GM21825 (cell line): Measurements from ENCODE around the gene PLA2G4A.

ENCODE experiments used
- ATAC-seq: cut with Tn5 transposase; IDR thresholded peaks from one replicate; pipeline ENCODE4 v1.9.1; 2021; ENCODE audit warnings: mild to moderate bottlenecking, moderate library complexity; ENCODE audit not compliant: unreplicated experiment

Gene PLA2G4A

DNA sequence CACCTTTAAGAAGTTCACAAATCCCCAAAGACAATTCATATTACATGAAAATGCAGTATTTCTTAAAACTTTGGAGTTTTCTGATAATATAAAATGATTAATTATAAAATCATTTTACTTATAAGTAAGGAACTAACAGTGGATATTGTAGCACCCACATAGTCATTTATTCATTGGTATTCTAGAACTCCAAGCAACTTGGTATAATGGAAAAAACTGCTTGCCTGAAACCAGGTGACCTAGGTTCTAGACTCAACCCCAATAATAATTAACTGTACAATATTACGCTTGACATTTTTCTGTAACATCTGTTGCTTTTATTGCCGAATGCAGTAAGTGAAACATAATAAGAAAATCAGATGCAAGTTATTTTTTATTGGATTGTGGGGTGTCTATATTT lies 2.4 kb downstream of the PLA2G4A start:
- ATAC-seq: no peak

- no peak for ATAC-seq
Observed at GRCh38 chr1:186834399-186834958, 5.7 kb downstream of the PLA2G4A start.

GRCh38 chr1:186835448-186835847 lies 6.7 kb downstream of the PLA2G4A start:
- no peak for ATAC-seq

GRCh38 chr1:186837806-186838205 lies 9.1 kb downstream of the PLA2G4A start:
- no peak for ATAC-seq

GRCh38 chr1:186838380-186839040 lies 9.8 kb downstream of the PLA2G4A start:
- ATAC-seq: no peak

GRCh38 chr1:186839041-186839400 lies 10.3 kb downstream of the PLA2G4A start:
- no peak for ATAC-seq

GRCh38 chr1:186841599-186841998 lies 12.8 kb downstream of the PLA2G4A start:
- no peak for ATAC-seq

- no peak for ATAC-seq
Observed at GRCh38 chr1:186842547-186842946, 13.8 kb downstream of the PLA2G4A start.

- ATAC-seq: no peak
Observed at GRCh38 chr1:186843226-186843625, 14.5 kb downstream of the PLA2G4A start.

DNA sequence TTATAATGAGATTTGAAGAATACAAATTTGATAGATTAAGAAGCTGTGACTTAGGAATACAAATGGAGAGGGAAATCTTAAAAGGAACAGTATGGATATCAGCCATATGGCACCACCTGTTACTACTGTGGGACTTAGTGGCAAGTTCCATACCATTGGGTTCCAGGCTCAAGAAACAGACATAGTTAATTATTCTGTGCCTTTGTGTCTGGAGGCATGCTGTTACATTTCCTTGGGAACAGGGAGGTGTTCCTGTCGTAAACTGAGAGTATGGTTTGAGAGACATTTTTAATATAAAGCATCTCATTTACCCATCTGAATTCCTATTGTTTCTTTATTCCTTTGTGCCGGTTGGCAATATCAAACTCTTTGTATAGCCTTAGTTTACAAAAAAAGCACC lies 15.2 kb downstream of the PLA2G4A start:
- ATAC-seq: no peak

DNA sequence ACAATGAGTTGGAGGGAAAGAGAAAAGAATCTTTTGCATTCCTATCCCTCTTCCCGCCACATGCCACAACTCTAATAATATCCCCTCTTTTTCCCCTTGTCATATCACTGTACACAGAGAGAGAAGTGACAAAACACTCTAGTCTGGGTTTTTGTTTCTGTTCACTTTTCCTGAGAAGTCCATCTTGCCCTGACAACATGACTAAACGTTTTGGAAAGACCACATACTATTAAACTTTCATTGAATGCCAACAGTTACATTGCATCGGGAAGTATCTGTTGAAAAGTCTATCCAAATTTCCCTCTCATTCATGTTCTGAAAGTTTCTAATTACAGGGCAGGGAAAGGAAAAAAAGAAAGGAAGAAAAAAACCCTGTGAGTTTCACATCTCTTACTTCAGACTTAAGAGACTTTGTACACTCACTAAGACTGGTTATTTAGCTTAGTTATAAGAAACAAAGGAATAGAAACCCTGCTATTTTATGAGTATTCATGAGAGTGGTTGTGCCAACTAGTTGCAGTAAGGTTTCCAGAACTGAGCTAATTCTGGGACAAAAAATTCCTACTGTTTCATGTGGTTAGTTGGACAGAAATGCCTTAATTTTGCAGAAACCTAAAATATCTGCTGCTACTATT lies 16.9 kb downstream of the PLA2G4A start:
- ATAC-seq: no peak

DNA sequence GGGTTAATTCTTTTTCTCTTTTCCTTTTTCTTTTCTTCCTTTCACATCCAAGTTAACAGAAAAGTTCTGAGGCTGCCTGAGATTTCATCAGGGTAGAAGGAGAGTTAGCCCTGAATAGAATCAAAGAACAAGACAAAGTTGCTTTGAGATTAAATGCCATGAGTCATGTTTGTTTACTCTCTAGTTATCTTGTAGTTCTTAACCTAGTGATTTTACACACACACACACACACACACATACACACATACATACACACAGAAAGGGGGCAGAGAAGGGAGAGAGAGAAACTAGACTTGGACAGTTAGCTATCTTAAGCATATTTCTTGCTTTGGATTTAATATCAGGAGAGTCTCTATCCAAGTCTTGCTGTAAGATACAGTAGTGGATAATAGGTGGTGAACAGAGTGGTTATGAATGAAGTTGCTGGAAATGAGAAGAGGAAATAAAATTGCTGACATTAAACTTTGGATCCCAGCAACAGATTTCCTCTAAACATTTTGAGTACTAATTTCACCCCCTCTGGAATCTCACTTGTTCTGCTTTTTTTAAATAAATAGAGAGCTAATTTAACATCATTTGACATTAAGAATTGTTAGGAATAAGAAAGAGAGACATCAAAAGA lies 19.9 kb downstream of the PLA2G4A start:
- no peak for ATAC-seq

- ATAC-seq: peak; percentile 96
Observed at GRCh38 chr1:186849271-186849671, 20.5 kb downstream of the PLA2G4A start.

DNA sequence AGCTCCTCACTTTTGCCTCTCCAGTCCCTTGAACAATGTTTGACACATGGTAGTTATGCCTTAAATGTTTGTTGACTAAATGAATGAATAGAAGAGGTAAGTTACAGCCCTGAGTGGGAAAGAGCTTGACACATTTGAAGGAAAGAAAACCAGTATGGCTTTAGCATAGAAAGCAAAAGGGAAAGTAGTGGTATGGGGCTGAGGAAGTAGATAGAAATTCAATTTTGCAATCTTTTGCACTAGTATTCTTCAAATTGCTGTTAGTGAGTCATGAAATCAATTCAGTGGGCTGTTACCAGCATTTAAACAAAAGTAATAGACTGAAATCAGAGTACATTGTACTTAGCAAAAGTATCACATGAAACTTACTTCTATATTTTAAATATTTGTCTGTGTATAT lies 21.1 kb downstream of the PLA2G4A start:
- no peak for ATAC-seq

- no peak for ATAC-seq
Observed at GRCh38 chr1:186854102-186854501, 25.4 kb downstream of the PLA2G4A start.

GRCh38 chr1:186858923-186859322 lies 30.2 kb downstream of the PLA2G4A start:
- no peak for ATAC-seq

DNA sequence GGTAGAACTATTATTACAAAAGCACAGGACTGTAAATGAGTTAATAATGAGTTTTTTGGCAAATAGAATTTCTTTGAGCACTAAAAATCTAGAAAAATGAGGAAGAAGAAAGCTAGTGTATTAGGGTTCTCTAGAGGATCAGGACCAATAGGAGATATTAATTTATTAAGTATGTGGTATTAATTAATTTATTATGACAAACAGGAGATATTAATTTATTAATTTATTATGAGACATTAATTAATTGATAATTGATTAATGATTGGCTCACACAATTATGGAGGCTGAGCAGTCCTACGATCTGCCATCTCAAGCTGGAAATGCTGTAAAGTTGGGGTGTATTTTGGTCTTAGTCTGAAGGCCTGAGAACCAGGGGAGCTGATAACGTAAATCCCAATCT lies 31.2 kb downstream of the PLA2G4A start:
- no peak for ATAC-seq

GRCh38 chr1:186864296-186864695 lies 35.5 kb downstream of the PLA2G4A start:
- ATAC-seq: no peak

DNA sequence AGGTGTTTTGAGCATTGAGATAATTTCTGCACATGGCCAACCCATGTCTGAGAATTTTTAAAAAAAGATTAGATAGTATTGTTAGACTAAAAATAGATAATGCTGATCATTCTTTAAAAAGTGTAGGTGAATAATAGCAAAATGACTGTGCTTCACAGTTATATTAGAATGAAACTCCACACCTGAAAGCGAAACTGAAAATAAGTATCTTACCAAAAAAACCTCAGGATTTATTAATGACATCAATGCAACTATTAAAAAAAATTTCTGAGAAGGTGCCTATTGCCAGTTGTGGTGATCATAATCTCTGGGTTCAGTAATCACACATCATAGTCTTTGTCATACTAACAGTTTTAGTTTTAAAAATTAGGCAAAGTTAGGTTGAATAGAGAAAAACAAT lies 36.5 kb downstream of the PLA2G4A start:
- peak; percentile 87 for ATAC-seq

DNA sequence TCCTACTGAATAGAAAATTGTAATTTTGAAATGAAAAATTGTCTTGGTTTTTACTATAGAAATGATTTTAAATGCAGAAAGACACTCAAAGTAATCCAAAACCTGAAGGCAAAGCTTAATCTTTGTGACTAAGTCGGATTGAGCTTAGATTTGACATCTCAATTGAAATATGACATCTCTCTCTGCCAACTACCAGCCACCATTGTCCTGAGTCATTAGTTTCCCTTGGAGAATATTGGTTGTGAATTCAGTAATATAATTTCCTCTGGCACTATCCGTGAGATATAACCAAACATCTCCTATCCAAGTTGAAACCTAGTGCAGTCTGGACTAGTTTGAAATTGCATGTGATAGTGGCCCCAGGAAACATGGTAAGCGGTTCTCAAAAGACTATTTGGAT lies 37.1 kb downstream of the PLA2G4A start:
- ATAC-seq: no peak

GRCh38 chr1:186869526-186870228 lies 40.9 kb downstream of the PLA2G4A start:
- ATAC-seq: no peak

DNA sequence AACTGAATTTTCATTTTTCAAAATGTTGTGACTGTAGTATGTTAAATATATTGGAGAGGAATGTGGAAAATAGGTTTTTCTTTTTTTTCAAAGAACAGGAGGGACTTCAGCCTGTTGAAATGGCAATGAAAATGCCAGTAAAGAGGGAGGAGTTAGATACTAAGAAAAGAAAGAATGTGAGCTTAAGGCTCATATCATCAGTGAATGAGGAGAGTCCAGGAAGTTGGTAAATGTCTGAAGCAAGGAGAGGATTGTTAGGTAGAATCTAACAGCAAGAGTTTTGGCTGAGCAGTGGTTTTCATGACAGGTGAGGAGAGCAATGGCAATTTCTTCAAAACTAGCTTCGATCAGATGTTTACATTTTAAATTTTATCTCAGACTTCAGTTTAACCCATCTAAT lies 43.0 kb downstream of the PLA2G4A start:
- no peak for ATAC-seq
